GM19240 (cell line): Measurements from ENCODE around the gene ADARB2.
"Not testable (repeated sequence)": the region's sequence is repeated elsewhere in the genome, so short reads cannot be mapped to it uniquely, and the experiment has no call there.

Experiments used
- DNase-seq: peaks from one replicate; pipeline ENCODE4 v3.0.0; 2011; ENCODE audit warnings: low spot score; ENCODE audit not compliant: insufficient read length

The ADARB2 gene

DNA sequence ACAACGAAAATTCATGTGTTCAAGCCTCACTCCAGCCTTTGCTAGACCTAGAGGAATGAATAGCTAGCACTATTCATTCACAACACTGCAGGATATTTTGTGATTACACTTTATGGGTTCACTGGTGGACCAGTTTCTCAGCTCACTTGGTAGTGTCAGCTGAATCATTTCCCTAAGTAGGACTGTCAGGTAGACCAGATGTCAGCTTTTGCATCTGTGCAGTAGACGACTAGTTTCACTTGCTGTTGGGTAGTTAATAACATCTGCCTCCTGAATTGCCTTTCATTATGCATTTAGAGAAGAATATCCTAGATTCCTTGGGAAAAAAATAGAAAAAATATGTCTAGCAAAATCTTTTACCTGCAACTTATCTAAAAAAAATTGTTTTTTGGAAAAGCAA is 296.4 kb downstream of the ADARB2 start:
- DNase-seq: no peak

GRCh38 chr10:1434912-1435692 is 302.2 kb downstream of the ADARB2 start:
- no peak for DNase-seq

DNA sequence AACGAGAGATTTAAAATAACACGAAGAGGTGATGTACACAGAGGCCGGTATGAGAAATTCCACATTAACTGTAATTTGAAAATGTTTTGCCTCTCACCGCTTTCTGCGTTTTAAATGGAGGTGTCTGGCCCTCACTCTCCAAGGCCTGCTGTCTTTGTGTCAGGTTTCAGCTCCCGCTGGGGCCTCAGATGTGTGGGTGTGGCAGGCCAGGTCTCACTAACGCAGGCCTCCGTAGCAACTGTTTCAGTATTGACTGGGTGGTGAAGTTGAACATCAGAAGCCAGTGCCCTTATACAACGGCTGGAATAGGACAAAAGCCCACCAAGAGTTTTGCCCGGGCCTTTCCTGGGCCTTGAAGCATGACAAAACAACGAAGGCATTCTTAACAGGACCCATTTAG is 303.1 kb downstream of the ADARB2 start:
- DNase-seq: no peak

- DNase-seq: no peak
These were observed 305.2 kb downstream of the ADARB2 start for GRCh38 chr10:1432161-1432560.

GRCh38 chr10:1431229-1431628 is 306.1 kb downstream of the ADARB2 start:
- no peak for DNase-seq

GRCh38 chr10:1427521-1428186 is 309.7 kb downstream of the ADARB2 start:
- DNase-seq: not testable (repeated sequence)

DNA sequence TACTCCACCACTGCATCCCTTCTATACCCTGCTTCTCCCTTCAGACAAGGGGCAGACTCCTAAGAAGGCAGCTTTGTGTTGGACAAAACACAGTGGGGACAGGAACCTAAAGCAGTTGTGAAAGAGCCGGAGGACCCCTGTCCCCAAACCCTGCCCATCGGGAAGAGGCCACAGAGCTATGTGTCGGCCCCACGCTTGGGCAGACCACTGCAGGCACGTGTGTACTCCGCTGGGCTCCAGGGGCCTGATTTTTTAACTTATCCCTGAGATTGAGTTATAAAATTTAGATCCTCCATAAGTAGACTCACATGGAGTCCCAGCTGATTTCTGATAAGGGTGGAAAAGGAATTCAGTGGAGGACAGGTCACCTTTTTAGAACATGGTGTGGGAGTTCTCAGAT is 310.5 kb downstream of the ADARB2 start:
- no peak for DNase-seq

GRCh38 chr10:1425879-1426278 is 311.4 kb downstream of the ADARB2 start:
- DNase-seq: no peak

GRCh38 chr10:1424648-1425047 is 312.7 kb downstream of the ADARB2 start:
- no peak for DNase-seq

- DNase-seq: no peak
These were observed 313.6 kb downstream of the ADARB2 start for GRCh38 chr10:1423676-1424253.

DNA sequence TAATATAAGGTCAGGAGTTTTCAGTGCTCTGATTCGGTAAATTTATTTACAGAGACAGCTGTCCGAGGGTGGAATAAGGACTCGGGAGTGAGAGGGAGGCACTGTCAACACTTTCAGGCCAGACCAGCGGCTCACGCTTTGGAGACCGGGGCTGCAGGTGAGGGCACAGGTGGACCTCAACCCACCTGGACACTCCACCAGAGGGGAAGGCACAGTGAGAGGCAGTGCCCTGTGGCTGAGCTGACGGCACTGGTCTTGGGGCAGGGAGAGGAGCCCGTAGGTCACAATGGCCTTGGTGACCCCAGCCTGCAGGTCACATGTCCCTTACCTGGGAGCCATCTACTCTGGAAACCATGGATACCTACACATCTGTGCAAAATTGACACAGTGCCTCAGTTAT is 315.1 kb downstream of the ADARB2 start:
- DNase-seq: no peak

DNA sequence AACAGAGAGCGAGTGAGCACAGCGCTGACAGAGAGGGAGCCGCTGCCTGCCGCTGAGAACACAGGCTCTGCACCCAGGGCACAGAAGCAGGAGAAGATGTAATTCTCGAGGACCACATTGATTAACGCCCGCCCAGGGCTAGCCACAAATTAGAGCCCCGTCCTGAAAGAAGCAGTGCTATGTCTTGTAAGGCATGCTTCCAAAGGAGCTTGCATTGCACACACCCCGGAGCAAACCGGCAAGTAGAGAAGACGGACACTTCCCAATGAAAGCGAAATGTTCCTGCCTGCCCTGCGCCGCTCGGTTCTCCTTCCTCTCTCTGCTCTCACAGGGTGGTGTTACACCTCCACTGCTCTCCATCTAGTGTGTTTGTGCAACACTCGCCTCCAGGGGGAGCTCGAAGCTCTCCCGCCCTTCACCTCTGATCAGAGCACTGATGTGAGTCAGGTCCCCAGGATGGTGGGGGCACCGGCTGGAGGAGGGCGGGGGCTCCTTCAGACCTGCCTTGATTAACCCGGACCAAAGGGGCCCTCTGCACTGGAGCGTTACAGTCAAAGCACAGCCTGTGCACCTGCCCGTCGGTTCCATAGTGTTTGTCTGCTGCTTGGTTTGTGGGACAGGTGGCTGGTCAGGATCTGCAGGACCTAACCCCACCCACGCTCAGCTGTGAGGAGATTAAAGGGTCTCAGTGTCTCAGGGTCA is 316.5 kb downstream of the ADARB2 start:
- peak; percentile 60 for DNase-seq

GRCh38 chr10:1419796-1420610 is 317.3 kb downstream of the ADARB2 start:
- no peak for DNase-seq

GRCh38 chr10:1418031-1418550 is 319.2 kb downstream of the ADARB2 start:
- DNase-seq: no peak

- no peak for DNase-seq
These were observed 319.8 kb downstream of the ADARB2 start for GRCh38 chr10:1417574-1417973.

GRCh38 chr10:1416456-1417037 is 320.8 kb downstream of the ADARB2 start:
- no peak for DNase-seq

GRCh38 chr10:1414893-1415292 is 322.4 kb downstream of the ADARB2 start:
- no peak for DNase-seq

DNA sequence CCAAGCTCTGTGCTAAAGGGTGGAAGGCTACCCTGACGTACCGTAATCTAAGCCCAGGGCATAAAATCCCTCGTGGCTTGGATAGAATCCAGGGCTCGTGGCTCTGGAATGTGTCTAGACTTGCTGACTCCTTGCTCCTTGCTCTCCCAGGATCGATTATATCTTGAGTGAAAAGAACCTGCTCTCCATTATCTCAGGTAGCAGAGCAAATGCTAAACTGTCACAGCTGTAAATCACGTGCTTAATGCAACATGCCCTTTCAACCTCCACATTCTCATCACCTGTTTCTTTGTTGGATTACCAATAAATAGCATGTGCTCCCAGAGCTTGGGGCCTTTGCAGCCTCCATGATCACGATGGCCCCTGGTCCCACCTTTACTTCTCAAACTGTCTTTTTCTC is 323.0 kb downstream of the ADARB2 start:
- not testable (repeated sequence) for DNase-seq

DNA sequence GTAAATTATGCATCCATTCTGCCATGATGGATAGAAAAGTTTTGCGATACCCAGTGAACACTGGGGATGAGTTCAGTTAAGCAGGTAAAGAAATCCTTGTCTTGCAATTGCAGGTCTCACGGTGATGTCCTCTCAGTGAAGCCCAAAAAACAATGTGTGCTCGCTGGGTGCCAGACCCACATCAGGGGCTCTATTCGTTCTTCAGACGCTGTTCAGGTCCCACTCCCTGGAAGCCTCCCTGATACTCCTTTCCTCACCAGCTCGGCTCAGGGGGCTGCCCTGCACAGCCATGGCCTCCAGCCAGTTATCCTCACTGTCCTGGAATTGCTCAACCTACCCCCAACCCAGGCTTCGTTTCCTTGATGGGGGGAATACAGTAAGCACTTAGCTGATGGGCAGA is 323.5 kb downstream of the ADARB2 start:
- no peak for DNase-seq

DNA sequence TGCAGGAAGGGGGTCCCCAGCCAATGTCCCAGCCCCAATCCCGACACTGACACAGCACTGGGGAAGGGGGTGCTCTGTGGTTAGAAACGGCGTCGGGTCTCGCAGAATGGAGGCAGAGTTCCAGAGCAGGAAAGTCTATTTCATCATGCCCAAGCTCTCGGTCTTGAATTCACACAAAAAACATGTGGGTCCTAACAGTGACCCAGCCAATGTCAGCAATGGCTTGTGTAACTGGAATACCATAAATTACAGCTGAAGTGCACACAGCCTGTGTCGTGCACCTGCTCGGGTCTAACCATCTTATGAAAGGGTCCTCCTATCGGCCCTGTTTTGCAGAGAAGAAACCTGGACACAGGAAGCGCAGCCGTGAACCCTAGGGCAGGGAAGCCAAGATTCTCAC is 324.1 kb downstream of the ADARB2 start:
- DNase-seq: no peak
